PC-9 (cell line): ENCODE data around the gene LARP7.

Experiments used
- EZH2 ChIP-seq: fragments of 200-600 bp; sonication (generic); IDR thresholded peaks from 2 replicates; pipeline ENCODE4 v1.8.0; 2017; ENCODE audit warnings: antibody characterized with exemption, low read depth
- TF ChIP-seq, protein P1 (sequence below): fragments of 200-600 bp; sonication (generic); conservative IDR thresholded peaks from 2 replicates; pipeline ENCODE4 v1.6.1; 2017; ENCODE audit warnings: mixed run types, antibody characterized with exemption, mild to moderate bottlenecking, moderate library complexity

GRCh38 chr4:112673686-112674085 is 36.7 kb downstream of the LARP7 start:
- TF ChIP-seq, protein P1, sequence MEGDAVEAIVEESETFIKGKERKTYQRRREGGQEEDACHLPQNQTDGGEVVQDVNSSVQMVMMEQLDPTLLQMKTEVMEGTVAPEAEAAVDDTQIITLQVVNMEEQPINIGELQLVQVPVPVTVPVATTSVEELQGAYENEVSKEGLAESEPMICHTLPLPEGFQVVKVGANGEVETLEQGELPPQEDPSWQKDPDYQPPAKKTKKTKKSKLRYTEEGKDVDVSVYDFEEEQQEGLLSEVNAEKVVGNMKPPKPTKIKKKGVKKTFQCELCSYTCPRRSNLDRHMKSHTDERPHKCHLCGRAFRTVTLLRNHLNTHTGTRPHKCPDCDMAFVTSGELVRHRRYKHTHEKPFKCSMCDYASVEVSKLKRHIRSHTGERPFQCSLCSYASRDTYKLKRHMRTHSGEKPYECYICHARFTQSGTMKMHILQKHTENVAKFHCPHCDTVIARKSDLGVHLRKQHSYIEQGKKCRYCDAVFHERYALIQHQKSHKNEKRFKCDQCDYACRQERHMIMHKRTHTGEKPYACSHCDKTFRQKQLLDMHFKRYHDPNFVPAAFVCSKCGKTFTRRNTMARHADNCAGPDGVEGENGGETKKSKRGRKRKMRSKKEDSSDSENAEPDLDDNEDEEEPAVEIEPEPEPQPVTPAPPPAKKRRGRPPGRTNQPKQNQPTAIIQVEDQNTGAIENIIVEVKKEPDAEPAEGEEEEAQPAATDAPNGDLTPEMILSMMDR: no peak
- TF ChIP-seq EZH2: no peak
